Measurements from ENCODE around the gene CFAP90.

Gene CFAP90

GRCh38 chr5:7850395-7851239 lies at the start of gene CFAP90:
Gene CFAP90 (minus strand): TSS chr5:7851133. CDS start chr5:7851021, 112 bp downstream.
- no peak for DNase-seq (ENCODE audit: low read depth)
- TF ChIP-seq CTCF (IDR thresholded peaks at IDR 0.05; ENCODE audit: control insufficient read depth, extremely low read depth, insufficient read depth), result no peak
- no peak within 1 kb of the TSS for H3K4me3 ChIP-seq (ENCODE audit: low read depth, low read length)

- no peak overlapping the region for H3K4me3 ChIP-seq (ENCODE audit: low read depth, low read length)
- DNase-seq (ENCODE audit: low read depth), result no peak
- TF ChIP-seq CTCF (IDR thresholded peaks at IDR 0.05; ENCODE audit: control insufficient read depth, extremely low read depth, insufficient read depth), result peak; percentile 74
Measured at GRCh38 chr5:7897014-7897600, 46.2 kb upstream of the CFAP90 start.

GRCh38 chr5:7894860-7895259 lies 43.9 kb upstream of the CFAP90 start:
- no peak overlapping the region for H3K4me3 ChIP-seq (ENCODE audit: low read depth, low read length)
- no peak for TF ChIP-seq CTCF (IDR thresholded peaks at IDR 0.05; ENCODE audit: control insufficient read depth, extremely low read depth, insufficient read depth)
- no peak for DNase-seq (ENCODE audit: low read depth)

- no peak for TF ChIP-seq CTCF (IDR thresholded peaks at IDR 0.05; ENCODE audit: control insufficient read depth, extremely low read depth, insufficient read depth)
- H3K4me3 ChIP-seq (ENCODE audit: low read depth, low read length), result no peak overlapping the region
- DNase-seq (ENCODE audit: low read depth), result no peak
Measured at GRCh38 chr5:7894439-7894838, 43.5 kb upstream of the CFAP90 start.

GRCh38 chr5:7888901-7889300 lies 38.0 kb upstream of the CFAP90 start:
- H3K4me3 ChIP-seq (ENCODE audit: low read depth, low read length), result no peak overlapping the region
- DNase-seq (ENCODE audit: low read depth), result no peak
- no peak for TF ChIP-seq CTCF (IDR thresholded peaks at IDR 0.05; ENCODE audit: control insufficient read depth, extremely low read depth, insufficient read depth)

GRCh38 chr5:7886849-7887475 lies 36.0 kb upstream of the CFAP90 start:
- no peak for DNase-seq (ENCODE audit: low read depth)
- H3K4me3 ChIP-seq (ENCODE audit: low read depth, low read length), result no peak overlapping the region
- peak; percentile 47 for TF ChIP-seq CTCF (IDR thresholded peaks at IDR 0.05; ENCODE audit: control insufficient read depth, extremely low read depth, insufficient read depth)
